ENCODE data around the gene WNT2B.

DNA sequence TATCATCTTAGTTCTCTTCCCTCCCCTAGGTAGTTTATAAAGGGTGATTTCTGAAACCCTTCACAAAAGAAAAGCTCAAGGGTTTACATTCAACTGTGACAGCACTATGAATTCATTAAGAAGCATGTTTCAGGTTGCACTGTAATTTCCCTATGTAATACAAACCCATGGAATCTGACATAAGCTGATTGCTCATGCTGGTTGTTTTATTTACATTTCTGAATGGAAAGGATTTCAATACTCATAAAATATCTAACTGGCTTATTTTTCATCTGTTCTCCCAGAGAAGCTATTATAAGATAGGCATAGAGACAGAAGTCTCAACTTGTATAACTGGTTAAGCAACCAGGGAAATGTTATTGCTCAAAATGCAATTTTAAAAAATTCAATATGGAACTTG, 20.5 kb downstream of the WNT2B start:
- TF ChIP-seq, protein P1, sequence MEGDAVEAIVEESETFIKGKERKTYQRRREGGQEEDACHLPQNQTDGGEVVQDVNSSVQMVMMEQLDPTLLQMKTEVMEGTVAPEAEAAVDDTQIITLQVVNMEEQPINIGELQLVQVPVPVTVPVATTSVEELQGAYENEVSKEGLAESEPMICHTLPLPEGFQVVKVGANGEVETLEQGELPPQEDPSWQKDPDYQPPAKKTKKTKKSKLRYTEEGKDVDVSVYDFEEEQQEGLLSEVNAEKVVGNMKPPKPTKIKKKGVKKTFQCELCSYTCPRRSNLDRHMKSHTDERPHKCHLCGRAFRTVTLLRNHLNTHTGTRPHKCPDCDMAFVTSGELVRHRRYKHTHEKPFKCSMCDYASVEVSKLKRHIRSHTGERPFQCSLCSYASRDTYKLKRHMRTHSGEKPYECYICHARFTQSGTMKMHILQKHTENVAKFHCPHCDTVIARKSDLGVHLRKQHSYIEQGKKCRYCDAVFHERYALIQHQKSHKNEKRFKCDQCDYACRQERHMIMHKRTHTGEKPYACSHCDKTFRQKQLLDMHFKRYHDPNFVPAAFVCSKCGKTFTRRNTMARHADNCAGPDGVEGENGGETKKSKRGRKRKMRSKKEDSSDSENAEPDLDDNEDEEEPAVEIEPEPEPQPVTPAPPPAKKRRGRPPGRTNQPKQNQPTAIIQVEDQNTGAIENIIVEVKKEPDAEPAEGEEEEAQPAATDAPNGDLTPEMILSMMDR (IDR thresholded peaks at IDR 0.05), result no peak
- TF ChIP-seq POLR2A (IDR thresholded peaks at IDR 0.05; ENCODE audit: low read depth), result no peak
- TF ChIP-seq POLR2AphosphoS5 (IDR thresholded peaks at IDR 0.05), result no peak
- TF ChIP-seq EP300 (IDR thresholded peaks at IDR 0.05), result no peak

All from esophagus muscularis mucosa (tissue), 4 donors.